ENCODE data around the gene ATAD3B. TPM values are rescaled to one million over a fixed set of nuclear protein-coding genes. Genes with fewer than 3 reads are reported as not detected.

Gene ATAD3B
- total and polyA plus RNA-seq, 2 of the 13 experiments (the other 11 are each of a cell fraction or from before 2014, with no cell fraction given): 9.6 to 31.1 TPM

- no peak; the same call in 1 of the 2 replicates for TF ChIP-seq SNAPC4 (CRISPR knock-in tag; IDR thresholded peaks at IDR 0.05)
- TF ChIP-seq PHF20 (CRISPR knock-in tag; IDR thresholded peaks at IDR 0.05): no peak
- TF ChIP-seq NFYC (CRISPR knock-in tag; IDR thresholded peaks at IDR 0.05): no peak
- no peak for TF ChIP-seq TGIF2 (CRISPR knock-in tag; IDR thresholded peaks at IDR 0.05)
- TF ChIP-seq GTF2F1 (IDR thresholded peaks at IDR 0.05; ENCODE audit: low read length): no peak
- no peak for TF ChIP-seq ZFP1 (CRISPR knock-in tag; IDR thresholded peaks at IDR 0.05)
- TF ChIP-seq STAT5B (CRISPR knock-in tag; IDR thresholded peaks at IDR 0.05): no peak
- TF ChIP-seq ZNF138 (CRISPR knock-in tag; IDR thresholded peaks at IDR 0.05; ENCODE audit: low read depth): no peak
- TF ChIP-seq ZNF768 (CRISPR knock-in tag; IDR thresholded peaks at IDR 0.05): no peak
- TF ChIP-seq ZNF143 (CRISPR knock-in tag; IDR thresholded peaks at IDR 0.05): no peak; the same call in 1 of the 2 replicates
- no peak for TF ChIP-seq CBFB (CRISPR knock-in tag; IDR thresholded peaks at IDR 0.05)
- TF ChIP-seq ZNF703 (CRISPR knock-in tag; IDR thresholded peaks at IDR 0.05; ENCODE audit: borderline replicate concordance): no peak
- no peak for TF ChIP-seq U2AF2 (IDR thresholded peaks at IDR 0.05; ENCODE audit: low read depth, low read length)
- no peak for TF ChIP-seq CENPT (CRISPR knock-in tag; IDR thresholded peaks at IDR 0.05; ENCODE audit: low read depth)
- no peak for TF ChIP-seq MTA3 (CRISPR knock-in tag; IDR thresholded peaks at IDR 0.05)
- TF ChIP-seq ZNF770 (CRISPR knock-in tag; IDR thresholded peaks at IDR 0.05): 0 out of 2 replicates have a peak, but pooled peaks have one; percentile 44
- TF ChIP-seq, protein P1, sequence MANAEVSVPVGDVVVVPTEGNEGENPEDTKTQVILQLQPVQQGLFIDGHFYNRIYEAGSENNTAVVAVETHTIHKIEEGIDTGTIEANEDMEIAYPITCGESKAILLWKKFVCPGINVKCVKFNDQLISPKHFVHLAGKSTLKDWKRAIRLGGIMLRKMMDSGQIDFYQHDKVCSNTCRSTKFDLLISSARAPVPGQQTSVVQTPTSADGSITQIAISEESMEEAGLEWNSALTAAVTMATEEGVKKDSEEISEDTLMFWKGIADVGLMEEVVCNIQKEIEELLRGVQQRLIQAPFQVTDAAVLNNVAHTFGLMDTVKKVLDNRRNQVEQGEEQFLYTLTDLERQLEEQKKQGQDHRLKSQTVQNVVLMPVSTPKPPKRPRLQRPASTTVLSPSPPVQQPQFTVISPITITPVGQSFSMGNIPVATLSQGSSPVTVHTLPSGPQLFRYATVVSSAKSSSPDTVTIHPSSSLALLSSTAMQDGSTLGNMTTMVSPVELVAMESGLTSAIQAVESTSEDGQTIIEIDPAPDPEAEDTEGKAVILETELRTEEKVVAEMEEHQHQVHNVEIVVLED (CRISPR knock-in tag; IDR thresholded peaks at IDR 0.05; ENCODE audit: borderline replicate concordance): no peak; the same call in 1 of the 2 replicates
- peak; percentile 65; the same call in 1 of the 2 replicates for TF ChIP-seq ZNF788 (CRISPR knock-in tag; IDR thresholded peaks at IDR 0.05; ENCODE audit: borderline replicate concordance)
- no peak; the same call in none of the 2 replicates for TF ChIP-seq ISL2 (CRISPR knock-in tag; IDR thresholded peaks at IDR 0.05)
- TF ChIP-seq ZBTB7B (CRISPR knock-in tag; IDR thresholded peaks at IDR 0.05): no peak
- no peak; the same call in 1 of the 2 replicates for TF ChIP-seq ZNF556 (CRISPR knock-in tag; IDR thresholded peaks at IDR 0.05; ENCODE audit: borderline replicate concordance)
- TF ChIP-seq, protein P2, sequence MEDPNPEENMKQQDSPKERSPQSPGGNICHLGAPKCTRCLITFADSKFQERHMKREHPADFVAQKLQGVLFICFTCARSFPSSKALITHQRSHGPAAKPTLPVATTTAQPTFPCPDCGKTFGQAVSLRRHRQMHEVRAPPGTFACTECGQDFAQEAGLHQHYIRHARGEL (CRISPR knock-in tag; IDR thresholded peaks at IDR 0.05): no peak
- no peak for TF ChIP-seq ZNF557 (CRISPR knock-in tag; IDR thresholded peaks at IDR 0.05)
- peak; percentile 65; the same call in 1 of the 2 replicates for TF ChIP-seq MIXL1 (CRISPR knock-in tag; IDR thresholded peaks at IDR 0.05)
Observed at GRCh38 chr1:1437904-1438376, 33.6 kb upstream of the ATAD3B start (continued).
